GM12878 (cell line): Measurements from ENCODE around the gene MAN2A1. TPM values are rescaled to one million over a fixed set of nuclear protein-coding genes. Genes with fewer than 3 reads are reported as not detected.

Experiments used
- ATAC-seq: fragments of 200-7000 bp; cut with Tn5 transposase; 3 replicates; pipeline ENCODE4 v1.9.1; 2020; ENCODE audit warnings: mild to moderate bottlenecking, moderate library complexity
- BruUV-seq: library from RNA; stranded (reverse); fragments of 400-500 nt; replicated peaks from 2 replicates; lab custom pipeline; 2021; lab: Mats Ljungman, UMichigan
- CTCF ChIA-PET: fragments of 300-600 bp; sonication (Branson Sonifier 250); formaldehyde crosslinking; extraction: SDS; loops from one replicate; lab custom pipeline; 2021; ENCODE audit warnings: inconsistent platforms; lab: Yijun Ruan, JAX
- POLR2A ChIA-PET: fragments of 350-600 bp; formaldehyde crosslinking; extraction: SDS; loops from one replicate; lab custom pipeline; 2021; ENCODE audit warnings: inconsistent platforms; lab: Charles Lee
- RAD21 ChIA-PET: fragments of 300-600 bp; sonication (Branson Sonifier 250); formaldehyde crosslinking; loops from one replicate; lab custom pipeline; 2023; ENCODE audit warnings: antibody characterized with exemption; ENCODE audit not compliant: unreplicated experiment; lab: Charles Lee
- SMC1A ChIA-PET: fragments of 300-600 bp; sonication (Branson Sonifier 250); formaldehyde crosslinking; loops from one replicate; lab custom pipeline; 2023; ENCODE audit not compliant: unreplicated experiment, uncharacterized antibody; lab: Charles Lee
- DNase-seq: peaks from one replicate; pipeline ENCODE4 v3.0.0-alpha.2; 2011; ENCODE audit warnings: low read depth, low spot score
- FAIRE-seq: peaks from 3 replicates; lab custom pipeline; 2011; peaks lifted over from hg19 to GRCh38; lab: Jason Lieb, UNC
- H2AFZ ChIP-seq: 2 replicates; pipeline ENCODE4 v1.6.0; 2011; ENCODE audit warnings: low read depth, low read length, control low read depth; ENCODE audit not compliant: control insufficient read depth
- H3K27ac ChIP-seq: 2 replicates; pipeline ENCODE4 v1.5.1; 2011; ENCODE audit warnings: control low read depth; ENCODE audit not compliant: control insufficient read depth, insufficient read depth
- H3K27me3 ChIP-seq, 2 experiments: replicated peaks in 1 of 2; 2 replicates each; pipeline versions ENCODE4 v1.6.0 to v1.6.1; 2011; ENCODE audit warnings: low read length in 1 of 2; ENCODE audit not compliant: control insufficient read depth in 2 of 2, insufficient read depth in 2 of 2
- H3K36me3 ChIP-seq, 2 experiments: 2 replicates each; pipeline ENCODE4 v1.5.1; 2011; ENCODE audit warnings: low read length in 1 of 2; ENCODE audit not compliant: control insufficient read depth in 2 of 2, insufficient read depth in 2 of 2
- H3K4me1 ChIP-seq: 2 replicates; pipeline ENCODE4 v1.6.1; 2011; ENCODE audit warnings: mild to moderate bottlenecking, low read length, moderate library complexity, mixed read lengths; ENCODE audit not compliant: control insufficient read depth, insufficient read depth
- H3K4me2 ChIP-seq: 2 replicates; pipeline ENCODE4 v1.6.0; 2011; ENCODE audit warnings: control low read depth; ENCODE audit not compliant: control insufficient read depth, insufficient read depth
- H3K4me3 ChIP-seq: fragments of 200-600 bp; sonication (generic); 2 replicates; pipeline ENCODE4 v1.5.1; 2016
- H3K79me2 ChIP-seq: 2 replicates; pipeline ENCODE4 v1.6.0; 2011; ENCODE audit warnings: low read length; ENCODE audit not compliant: control insufficient read depth, insufficient read depth
- H3K9ac ChIP-seq: 2 replicates; pipeline ENCODE4 v1.8.0; 2011; ENCODE audit warnings: low read length, control low read depth, mixed read lengths; ENCODE audit not compliant: control insufficient read depth, insufficient read depth
- H3K9me3 ChIP-seq: replicated peaks from 3 replicates; pipeline ENCODE4 v1.5.1; 2011; ENCODE audit warnings: mild to moderate bottlenecking, low read length; ENCODE audit not compliant: control insufficient read depth, insufficient read depth
- H4K20me1 ChIP-seq: 2 replicates; pipeline ENCODE4 v1.6.0; 2011; ENCODE audit not compliant: control insufficient read depth, insufficient read depth
- CHD2 ChIP-seq: IDR thresholded peaks from 2 replicates; pipeline ENCODE4 v1.6.1; 2011; ENCODE audit warnings: low read depth, low read length, improper control_type of control experiment, borderline replicate concordance
- FOS ChIP-seq: IDR thresholded peaks from 3 replicates; pipeline ENCODE4 v1.6.1; 2011; ENCODE audit warnings: borderline replicate concordance; ENCODE audit not compliant: insufficient read length; ENCODE audit errors: extremely low read depth
- KLF5 ChIP-seq: fragments of 450-650 bp; IDR thresholded peaks from 2 replicates; pipeline ENCODE4 v1.6.1; 2014; ENCODE audit warnings: mild to moderate bottlenecking; ENCODE audit not compliant: partially characterized antibody
- NBN ChIP-seq: fragments of 450-650 bp; IDR thresholded peaks from 2 replicates; pipeline ENCODE4 v1.6.1; 2016
- NR2F1 ChIP-seq: fragments of 450-650 bp; conservative IDR thresholded peaks from 2 replicates; pipeline ENCODE4 v1.6.1; 2017; ENCODE audit warnings: mild to moderate bottlenecking
- POLR2AphosphoS5 ChIP-seq: IDR thresholded peaks from 2 replicates; pipeline ENCODE4 v1.6.1; 2011; ENCODE audit warnings: mild to moderate bottlenecking, low read length, inconsistent platforms
- SREBF1 ChIP-seq: IDR thresholded peaks from 2 replicates; pipeline ENCODE4 v1.6.1; 2012; ENCODE audit warnings: mild to moderate bottlenecking, low read length
- SREBF2 ChIP-seq: IDR thresholded peaks from 2 replicates; pipeline ENCODE4 v1.6.1; 2012; ENCODE audit warnings: mild to moderate bottlenecking, low read length
- TAF1 ChIP-seq: IDR thresholded peaks from 2 replicates; pipeline ENCODE4 v1.6.1; 2011; ENCODE audit warnings: mild to moderate bottlenecking, low read depth, low read length, borderline replicate concordance
- YY1 ChIP-seq: IDR thresholded peaks from 2 replicates; pipeline ENCODE4 v1.6.1; 2011; ENCODE audit warnings: low read depth, mild to moderate bottlenecking, low read length
- WGBS: methylation state at CpG from one replicate; pipeline ENCODE4 v1.1.6; 2016; ENCODE audit warnings: low lambda C conversion rate; ENCODE audit not compliant: insufficient replicate concordance, insufficient coverage; ENCODE audit errors: missing lambda C conversion rate; 5-methylcytosine and 5-hydroxymethylcytosine counted together
- in situ Hi-C: fragments of 300-500 bp; cut with MboI; formaldehyde crosslinking; loops from 9 replicates; pipeline ENCODE4 v1.14.3; 2018; ENCODE audit warnings: mixed read lengths
- intact Hi-C: fragments of 100-400 bp; cut with micrococcal nuclease; formaldehyde crosslinking; loops from one replicate; pipeline ENCODE4 v1.14.2; 2022; ENCODE audit not compliant: unreplicated experiment
- polyA plus RNA-seq, 11 experiments: library from polyadenylated mRNA; depleted of rRNA in 4 of 11; unstranded in 6 of 11; stranded (reverse) in 5 of 11; fragments of >200 nt; fragmentation: Nextera tagmentation in 4 of 11; fragmentation: Illumina TruSeq in 1 of 11; extraction: Ambion mirVana in 4 of 11; extraction: Trizol in 1 of 11; gene quantifications; 1 replicate in 1 of 11; 2 replicates in 10 of 11; pipeline versions ENCODE4 v1.2.1 to v1.2.3, GENCODE V29; 2011 to 2016; ENCODE audit warnings: inconsistent platforms in 2 of 11, missing spikeins in 2 of 11, low read depth in 1 of 11
- total RNA-seq, 4 experiments: library from RNA; depleted of rRNA in 3 of 4; stranded (reverse); fragments of >200 nt in 3 of 4; fragmentation: Illumina TruSeq in 1 of 4; extraction: Trizol in 1 of 4; gene quantifications; 2 replicates each; pipeline versions ENCODE4 v1.2.1 to v1.2.3, GENCODE V29; 2013 to 2021
- TF ChIP-seq, protein P1 (sequence below): fragments of 450-650 bp; formaldehyde crosslinking; IDR thresholded peaks from 2 replicates; pipeline ENCODE4 v1.4.0; 2022; ENCODE audit warnings: mild to moderate bottlenecking, moderate library complexity
- TF ChIP-seq, protein P2 (sequence below): IDR thresholded peaks from 2 replicates; pipeline ENCODE4 v1.6.1; 2012; ENCODE audit warnings: low read depth, low read length, improper control_type of control experiment
- TF ChIP-seq, protein P3 (sequence below): fragments of 450-650 bp; IDR thresholded peaks from 2 replicates; pipeline ENCODE4 v1.6.1; 2017; ENCODE audit warnings: low read depth, mild to moderate bottlenecking, moderate library complexity
- TF ChIP-seq, protein P4 (sequence below): fragments of 150-350 bp; IDR thresholded peaks from 2 replicates; pipeline ENCODE4 v1.6.1; 2014; ENCODE audit warnings: mild to moderate bottlenecking, low read depth, low read length

The MAN2A1 gene
- total and polyA plus RNA-seq, 10 of the 15 experiments (the other 5 are each of a cell fraction or from before 2014, with no cell fraction given): 4.2 to 27.9 (median 10.5) TPM

DNA sequence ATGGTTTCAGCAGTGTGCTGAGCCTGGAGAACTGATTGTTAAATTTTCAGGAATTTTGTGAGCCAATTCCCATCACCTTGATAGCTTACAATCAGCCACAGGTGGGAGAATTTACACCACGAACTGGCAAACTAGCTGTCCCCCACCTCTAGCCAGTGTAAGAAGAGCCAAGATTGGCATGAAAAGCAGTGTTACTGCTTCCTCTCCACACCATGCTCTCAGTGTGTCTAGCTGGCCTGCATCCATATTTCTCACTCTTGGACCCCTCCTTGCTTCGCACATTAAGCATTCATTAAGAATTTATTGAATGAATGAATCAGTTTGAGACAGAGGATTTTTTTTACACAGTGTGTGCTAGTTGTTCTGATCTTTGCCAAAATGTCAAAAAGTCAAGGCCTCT is 36.7 kb upstream of the MAN2A1 start (continued):
- TF ChIP-seq, protein P1, sequence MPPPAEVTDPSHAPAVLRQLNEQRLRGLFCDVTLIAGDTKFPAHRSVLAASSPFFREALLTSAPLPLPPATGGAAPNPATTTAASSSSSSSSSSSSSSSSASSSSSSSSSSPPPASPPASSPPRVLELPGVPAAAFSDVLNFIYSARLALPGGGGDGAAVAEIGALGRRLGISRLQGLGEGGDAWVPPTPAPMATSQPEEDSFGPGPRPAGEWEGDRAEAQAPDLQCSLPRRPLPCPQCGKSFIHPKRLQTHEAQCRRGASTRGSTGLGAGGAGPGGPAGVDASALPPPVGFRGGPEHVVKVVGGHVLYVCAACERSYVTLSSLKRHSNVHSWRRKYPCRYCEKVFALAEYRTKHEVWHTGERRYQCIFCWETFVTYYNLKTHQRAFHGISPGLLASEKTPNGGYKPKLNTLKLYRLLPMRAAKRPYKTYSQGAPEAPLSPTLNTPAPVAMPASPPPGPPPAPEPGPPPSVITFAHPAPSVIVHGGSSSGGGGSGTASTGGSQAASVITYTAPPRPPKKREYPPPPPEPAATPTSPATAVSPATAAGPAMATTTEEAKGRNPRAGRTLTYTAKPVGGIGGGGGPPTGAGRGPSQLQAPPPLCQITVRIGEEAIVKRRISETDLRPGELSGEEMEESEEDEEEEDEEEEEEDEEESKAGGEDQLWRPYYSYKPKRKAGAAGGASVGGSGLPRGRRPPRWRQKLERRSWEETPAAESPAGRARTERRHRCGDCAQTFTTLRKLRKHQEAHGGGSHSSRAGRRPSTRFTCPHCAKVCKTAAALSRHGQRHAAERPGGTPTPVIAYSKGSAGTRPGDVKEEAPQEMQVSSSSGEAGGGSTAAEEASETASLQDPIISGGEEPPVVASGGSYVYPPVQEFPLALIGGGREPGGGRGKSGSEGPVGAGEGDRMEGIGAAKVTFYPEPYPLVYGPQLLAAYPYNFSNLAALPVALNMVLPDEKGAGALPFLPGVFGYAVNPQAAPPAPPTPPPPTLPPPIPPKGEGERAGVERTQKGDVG (CRISPR knock-in tag): no peak
- TF ChIP-seq POLR2AphosphoS5: no peak
- TF ChIP-seq YY1: no peak
- TF ChIP-seq SREBF1: no peak
- no peak for TF ChIP-seq KLF5

DNA sequence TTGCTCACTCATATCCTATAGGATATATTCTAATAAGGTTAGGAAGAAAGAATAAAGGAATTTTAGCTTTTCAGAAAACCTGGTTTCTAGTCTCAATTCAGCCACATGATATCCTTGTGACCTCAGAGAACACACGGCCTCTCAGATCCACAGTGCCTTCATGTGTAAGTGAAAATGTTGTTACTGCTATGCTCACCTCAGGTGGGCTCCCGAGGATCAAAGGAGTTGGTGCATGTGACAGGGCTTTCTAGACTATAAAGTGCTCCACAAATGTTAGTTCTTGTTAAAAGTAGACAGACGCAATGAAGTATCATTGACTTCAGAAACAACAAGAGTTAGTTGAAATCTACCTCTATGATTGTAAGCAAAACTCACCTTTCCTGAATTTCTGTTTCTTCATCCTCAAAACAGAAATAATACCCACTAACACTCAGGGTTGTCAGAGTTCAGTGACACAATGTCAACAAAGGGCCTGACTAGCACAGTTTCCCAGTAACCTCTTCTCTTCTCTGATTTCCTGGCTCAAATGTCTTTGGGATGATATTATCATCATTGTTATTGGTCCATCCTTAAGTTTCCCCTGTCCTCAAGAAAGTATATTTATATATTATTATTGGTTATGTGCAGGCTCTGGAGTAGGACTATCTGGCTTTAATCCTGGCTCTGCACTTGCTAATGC is 36.0 kb upstream of the MAN2A1 start:
- H3K27ac ChIP-seq: no peak overlapping the region
- BruUV-seq: no TSS peak
- H3K27me3 ChIP-seq: no peaks in the 10 kb centered on the region
- H3K79me2 ChIP-seq: no peaks in the 10 kb centered on the region
- DNase-seq (no peak), FAIRE-seq (no peak), ATAC-seq (no peak)
- H3K4me3 ChIP-seq: no peak overlapping the region
- in situ Hi-C loops: no loop called here
- ChIA-PET CTCF (no interaction called here), SMC1A (no interaction called here), RAD21 (no interaction called here), POLR2A (no interaction called here)
- no peaks in the 10 kb centered on the region for H4K20me1 ChIP-seq
- H3K4me2 ChIP-seq: no peak overlapping the region
- no peaks in the 10 kb centered on the region for H3K4me1 ChIP-seq
- H3K9me3 ChIP-seq: no peaks in the 10 kb centered on the region
- 13% methylated on average over 3 of the region's 3 CpGs for WGBS
- no peaks in the 10 kb centered on the region for H3K36me3 ChIP-seq
- TF ChIP-seq, protein P2, sequence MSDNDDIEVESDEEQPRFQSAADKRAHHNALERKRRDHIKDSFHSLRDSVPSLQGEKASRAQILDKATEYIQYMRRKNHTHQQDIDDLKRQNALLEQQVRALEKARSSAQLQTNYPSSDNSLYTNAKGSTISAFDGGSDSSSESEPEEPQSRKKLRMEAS: no peak
- TF ChIP-seq FOS (no peak), TAF1 (no peak), NR2F1 (no peak), SREBF2 (no peak), NBN (no peak), CHD2 (no peak)
- TF ChIP-seq, protein P3, sequence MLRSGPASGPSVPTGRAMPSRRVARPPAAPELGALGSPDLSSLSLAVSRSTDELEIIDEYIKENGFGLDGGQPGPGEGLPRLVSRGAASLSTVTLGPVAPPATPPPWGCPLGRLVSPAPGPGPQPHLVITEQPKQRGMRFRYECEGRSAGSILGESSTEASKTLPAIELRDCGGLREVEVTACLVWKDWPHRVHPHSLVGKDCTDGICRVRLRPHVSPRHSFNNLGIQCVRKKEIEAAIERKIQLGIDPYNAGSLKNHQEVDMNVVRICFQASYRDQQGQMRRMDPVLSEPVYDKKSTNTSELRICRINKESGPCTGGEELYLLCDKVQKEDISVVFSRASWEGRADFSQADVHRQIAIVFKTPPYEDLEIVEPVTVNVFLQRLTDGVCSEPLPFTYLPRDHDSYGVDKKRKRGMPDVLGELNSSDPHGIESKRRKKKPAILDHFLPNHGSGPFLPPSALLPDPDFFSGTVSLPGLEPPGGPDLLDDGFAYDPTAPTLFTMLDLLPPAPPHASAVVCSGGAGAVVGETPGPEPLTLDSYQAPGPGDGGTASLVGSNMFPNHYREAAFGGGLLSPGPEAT: no peak
- TF ChIP-seq, protein P4, sequence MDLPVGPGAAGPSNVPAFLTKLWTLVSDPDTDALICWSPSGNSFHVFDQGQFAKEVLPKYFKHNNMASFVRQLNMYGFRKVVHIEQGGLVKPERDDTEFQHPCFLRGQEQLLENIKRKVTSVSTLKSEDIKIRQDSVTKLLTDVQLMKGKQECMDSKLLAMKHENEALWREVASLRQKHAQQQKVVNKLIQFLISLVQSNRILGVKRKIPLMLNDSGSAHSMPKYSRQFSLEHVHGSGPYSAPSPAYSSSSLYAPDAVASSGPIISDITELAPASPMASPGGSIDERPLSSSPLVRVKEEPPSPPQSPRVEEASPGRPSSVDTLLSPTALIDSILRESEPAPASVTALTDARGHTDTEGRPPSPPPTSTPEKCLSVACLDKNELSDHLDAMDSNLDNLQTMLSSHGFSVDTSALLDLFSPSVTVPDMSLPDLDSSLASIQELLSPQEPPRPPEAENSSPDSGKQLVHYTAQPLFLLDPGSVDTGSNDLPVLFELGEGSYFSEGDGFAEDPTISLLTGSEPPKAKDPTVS: no peak
- no peak overlapping the region for H3K9ac ChIP-seq
- no peak overlapping the region for H2AFZ ChIP-seq
- intact Hi-C loops: no loop called here
